ENCODE measurements around the gene GABRG3.
"Not testable (repeated sequence)": the region's sequence is repeated elsewhere in the genome, so short reads cannot be mapped to it uniquely, and the experiment has no call there.

Gene GABRG3

GRCh38 chr15:27358751-27359434 lies 387.9 kb downstream of the GABRG3 start:
- DNase-seq, result peak; percentile 18

GRCh38 chr15:27359586-27359985 lies 388.6 kb downstream of the GABRG3 start:
- no peak for DNase-seq

DNA sequence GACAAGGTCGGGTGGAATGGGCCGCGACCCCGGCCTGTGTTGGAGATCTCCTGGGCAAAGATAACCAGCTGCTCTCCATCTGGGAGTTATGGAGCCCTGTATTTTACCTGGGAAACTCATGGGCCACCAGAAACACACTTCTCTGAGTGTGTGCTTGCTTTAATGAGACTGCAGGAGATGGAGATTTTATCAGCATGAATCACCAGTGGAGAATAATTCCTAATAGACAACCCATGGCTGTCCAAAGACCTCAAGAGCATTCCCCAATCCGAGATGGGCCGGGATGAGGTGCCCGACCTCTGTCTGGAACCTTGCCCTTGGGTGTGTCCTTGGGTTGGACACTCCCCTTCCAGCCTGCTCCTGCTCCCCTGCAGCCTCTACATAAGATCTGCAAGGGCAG lies 389.3 kb downstream of the GABRG3 start:
- no peak for DNase-seq

GRCh38 chr15:27361438-27361837 lies 390.5 kb downstream of the GABRG3 start:
- DNase-seq, result peak; percentile 36

DNA sequence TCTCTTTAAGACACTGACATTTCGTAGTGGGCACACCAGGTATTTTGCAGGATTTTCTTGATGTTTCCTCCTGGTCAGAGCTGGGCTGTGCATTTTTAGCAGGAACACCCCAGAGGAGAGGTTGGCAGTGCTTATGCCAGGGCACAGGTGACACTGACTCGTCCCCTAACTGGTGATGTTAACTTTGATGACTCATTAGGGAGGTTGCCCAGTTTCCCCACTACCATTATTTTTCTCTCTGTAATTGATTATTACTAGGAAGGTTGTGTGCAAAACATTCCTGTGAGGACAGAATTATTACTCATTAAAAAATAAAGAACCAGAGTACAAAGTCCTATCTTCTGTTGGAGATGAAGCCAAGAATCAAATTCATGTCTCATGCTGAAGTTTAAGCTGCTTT lies 394.5 kb downstream of the GABRG3 start:
- no peak for DNase-seq

GRCh38 chr15:27377391-27377790 lies 406.4 kb downstream of the GABRG3 start:
- not testable (repeated sequence) for DNase-seq

GRCh38 chr15:27382361-27383025 lies 411.5 kb downstream of the GABRG3 start:
- DNase-seq, result peak; percentile 94

DNA sequence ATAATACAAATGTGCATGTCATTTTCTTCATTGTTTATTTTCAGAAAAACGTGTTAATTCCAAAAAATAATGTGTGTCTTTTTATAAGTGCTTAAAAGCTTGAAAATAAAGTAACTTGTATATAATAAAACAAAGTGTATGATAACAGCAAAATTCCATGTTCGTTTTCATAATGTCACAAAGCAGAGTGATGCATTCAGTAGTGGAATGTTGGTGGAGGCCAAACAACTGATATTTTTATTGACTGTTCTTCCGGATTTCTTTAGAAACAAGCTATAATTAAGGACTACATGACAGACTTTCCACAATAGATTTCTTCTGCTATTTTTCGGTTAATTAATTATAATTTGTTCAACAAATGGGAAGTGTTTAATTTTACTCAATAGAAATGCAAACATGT lies 412.7 kb downstream of the GABRG3 start:
- peak; percentile 41 for DNase-seq

- no peak for DNase-seq
These were observed 421.2 kb downstream of the GABRG3 start for GRCh38 chr15:27392163-27392562.

DNA sequence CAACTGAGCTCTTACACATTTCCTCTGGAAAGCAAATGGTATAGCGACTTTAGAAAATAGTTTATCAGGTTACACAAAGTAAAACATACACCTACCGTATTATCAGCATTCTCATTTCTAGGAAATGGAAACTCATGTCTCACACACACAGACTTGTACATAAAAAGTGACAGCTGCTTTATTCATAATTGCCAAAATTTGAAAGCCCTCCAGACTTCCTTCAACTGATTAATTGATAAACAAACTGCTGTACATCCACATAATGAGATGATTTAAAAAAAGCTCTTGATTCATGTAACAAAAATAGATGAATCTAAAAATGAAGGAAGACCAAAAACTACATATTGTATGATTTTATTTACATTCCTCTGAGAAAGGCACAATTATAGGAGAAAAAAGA lies 425.5 kb downstream of the GABRG3 start:
- DNase-seq, result peak; percentile 45

DNA sequence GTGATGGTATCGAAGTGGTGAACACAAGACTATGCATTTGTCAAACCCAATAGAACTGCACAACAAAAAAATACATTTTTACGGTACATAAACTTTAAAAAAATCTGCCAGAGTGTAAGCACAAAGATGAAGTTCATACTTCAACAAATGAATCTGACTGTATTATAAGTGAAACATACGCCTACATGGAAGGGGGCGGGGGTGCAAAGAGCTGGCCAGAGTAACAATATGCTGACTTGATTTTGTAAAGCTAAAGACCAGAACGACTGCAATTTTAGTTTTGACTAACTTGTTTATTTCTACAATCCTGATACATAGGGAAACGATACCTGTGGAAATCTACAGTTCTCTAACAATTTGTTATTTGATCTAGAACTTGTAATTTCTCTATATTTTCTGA lies 426.0 kb downstream of the GABRG3 start:
- DNase-seq, result no peak

- DNase-seq, result peak; percentile 90
These were observed 427.7 kb downstream of the GABRG3 start for GRCh38 chr15:27398631-27399161.

DNA sequence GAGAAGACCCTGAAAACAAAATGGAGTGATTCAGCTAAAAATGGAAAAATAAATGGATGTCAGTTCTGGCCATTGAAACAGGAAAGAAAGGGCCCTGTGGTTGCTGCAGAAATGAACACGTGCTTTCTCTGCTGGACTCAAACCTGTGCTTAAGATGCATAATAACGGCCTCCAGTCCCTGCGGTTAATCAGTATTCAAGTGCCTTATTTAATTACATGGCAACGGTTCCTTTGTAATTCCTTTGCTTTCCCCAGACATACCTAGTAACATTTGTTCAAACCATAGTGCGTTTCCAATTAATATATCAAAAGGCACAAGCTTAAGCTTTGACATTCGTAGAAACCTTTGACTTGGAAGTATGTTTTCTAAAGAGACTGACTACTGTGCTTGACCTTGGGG lies 428.3 kb downstream of the GABRG3 start:
- DNase-seq, result peak; percentile 96

DNA sequence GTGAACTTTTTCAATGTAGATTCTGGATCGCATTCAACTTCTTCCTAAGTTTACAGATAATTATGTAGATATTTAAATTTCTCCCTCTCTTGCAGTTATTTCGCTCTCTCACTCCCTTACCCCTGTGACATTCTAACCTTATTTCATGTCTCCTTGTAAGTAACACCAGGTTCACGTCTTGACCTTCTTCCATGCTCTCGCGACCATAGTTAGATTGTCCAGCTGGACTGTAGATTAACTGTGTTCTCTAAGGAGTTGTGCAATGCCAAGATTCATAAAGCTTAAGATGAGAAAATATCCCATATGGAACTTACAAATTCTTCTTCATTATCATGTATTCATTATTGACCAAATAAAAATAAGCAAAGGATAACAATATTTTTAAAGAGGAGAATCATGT lies 430.5 kb downstream of the GABRG3 start:
- no peak for DNase-seq

GRCh38 chr15:27408428-27408827 lies 437.4 kb downstream of the GABRG3 start:
- DNase-seq, result peak; percentile 88

- no peak for DNase-seq
These were observed 440.1 kb downstream of the GABRG3 start for GRCh38 chr15:27410996-27411605.

DNA sequence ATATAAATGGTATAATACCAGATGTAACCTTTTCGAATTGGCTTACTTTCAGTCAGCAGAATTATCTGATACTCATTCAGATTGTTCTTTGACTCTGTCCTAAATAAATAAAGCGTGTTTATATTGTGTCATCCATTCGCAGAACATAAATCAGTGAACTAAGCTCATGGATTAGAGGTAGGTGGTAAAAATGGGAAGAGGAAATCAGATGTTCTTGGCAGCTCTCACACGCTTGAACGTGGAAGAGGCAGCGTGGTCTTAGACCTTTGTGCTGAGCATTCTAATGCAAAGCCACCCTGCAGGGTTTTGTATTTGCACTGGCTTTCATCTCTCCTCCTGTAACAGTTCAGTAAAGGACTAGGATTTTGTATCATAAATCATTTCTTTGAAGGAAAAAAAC lies 441.4 kb downstream of the GABRG3 start:
- peak; percentile 94 for DNase-seq

DNA sequence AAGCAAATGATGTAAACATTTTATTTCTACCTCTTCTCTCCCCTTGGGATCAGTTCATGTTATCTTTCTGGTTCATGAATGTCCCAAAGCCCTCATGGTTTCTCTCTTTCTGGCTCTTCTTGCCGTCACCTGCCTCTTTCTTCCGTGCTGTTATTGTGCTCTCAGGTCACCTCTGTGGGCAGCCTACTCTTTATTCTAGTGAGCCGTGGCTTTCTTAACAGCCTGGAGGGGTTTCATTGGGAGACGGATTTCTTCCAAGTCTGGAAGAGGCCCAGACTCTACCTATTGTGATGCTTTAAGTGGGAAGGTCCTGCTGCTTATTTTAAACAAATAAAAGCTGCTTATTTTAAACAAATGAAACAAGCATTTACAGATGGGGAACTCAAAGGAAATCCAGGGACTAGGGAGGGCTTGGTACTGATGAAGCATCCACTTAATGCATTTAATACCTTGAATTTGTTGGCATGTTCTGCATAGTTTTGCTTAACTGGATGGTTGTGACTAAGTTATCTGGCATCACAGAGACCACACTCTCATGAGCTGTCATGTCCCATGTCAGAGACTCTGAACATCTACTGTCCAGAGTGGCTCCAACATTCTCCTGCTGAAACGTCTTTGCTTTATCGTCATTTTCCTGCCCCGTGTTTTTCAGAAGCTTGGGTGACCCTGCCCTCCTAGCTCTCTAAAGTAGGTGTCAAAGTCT lies 443.3 kb downstream of the GABRG3 start:
- DNase-seq, result peak; percentile 60

GRCh38 chr15:27418726-27419125 lies 447.7 kb downstream of the GABRG3 start:
- peak; percentile 49 for DNase-seq

DNA sequence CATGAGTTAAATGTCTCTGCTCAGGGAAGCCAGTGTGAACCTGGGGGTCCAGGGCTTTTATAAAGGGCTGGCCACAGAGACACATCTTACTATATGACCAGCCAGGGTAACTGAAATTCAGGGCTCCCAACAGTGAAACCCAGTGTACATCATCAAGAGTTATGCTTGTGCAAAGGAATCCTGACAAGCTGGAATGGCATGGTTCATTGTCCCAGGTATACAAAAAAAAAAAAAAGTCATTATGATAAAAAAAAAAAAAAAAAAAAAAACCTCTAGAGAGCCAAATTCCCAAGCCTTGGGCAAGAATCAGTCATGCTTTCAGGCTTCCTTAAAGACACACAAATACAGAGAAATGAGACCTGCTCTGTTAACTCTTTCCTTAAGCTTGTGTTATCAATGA lies 452.0 kb downstream of the GABRG3 start:
- DNase-seq, result no peak

DNA sequence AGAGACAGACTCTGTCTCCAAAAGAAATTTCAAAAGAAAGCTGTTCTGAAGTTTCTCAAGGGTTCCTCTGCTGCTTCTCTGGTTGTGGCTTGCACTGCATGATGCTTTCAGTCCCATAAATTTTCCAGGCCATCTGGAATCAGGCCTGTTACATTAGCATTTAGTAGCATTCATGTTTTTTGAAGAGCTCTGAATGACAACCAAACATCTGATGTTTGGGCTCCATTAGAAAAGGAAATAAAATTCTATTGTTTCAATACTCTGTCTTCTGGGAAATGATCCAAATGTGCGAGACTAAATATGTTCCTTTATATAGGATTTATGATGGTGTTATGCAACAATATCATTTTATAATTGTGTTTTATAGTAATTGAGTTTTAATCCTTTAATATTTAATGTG lies 455.8 kb downstream of the GABRG3 start:
- peak; percentile 89 for DNase-seq

DNA sequence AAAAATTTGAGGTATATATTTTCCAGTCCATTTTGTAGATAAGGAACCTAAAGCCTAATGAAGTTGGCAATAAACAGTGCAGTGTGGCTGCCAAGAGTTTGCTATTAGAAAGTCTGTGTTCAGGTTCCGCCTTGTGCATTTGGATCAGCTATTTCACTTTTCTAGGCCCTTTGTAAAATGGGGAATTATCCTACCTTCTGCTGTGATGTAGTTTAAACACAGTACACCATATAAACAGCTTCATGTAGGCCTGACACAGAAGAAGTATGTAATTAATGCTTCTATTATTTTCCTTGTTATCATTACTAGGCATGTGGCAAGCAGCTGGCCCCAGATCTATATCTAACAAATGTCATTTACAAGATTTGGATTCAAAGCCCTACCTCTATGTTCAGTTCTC lies 456.3 kb downstream of the GABRG3 start:
- peak; percentile 79 for DNase-seq

DNA sequence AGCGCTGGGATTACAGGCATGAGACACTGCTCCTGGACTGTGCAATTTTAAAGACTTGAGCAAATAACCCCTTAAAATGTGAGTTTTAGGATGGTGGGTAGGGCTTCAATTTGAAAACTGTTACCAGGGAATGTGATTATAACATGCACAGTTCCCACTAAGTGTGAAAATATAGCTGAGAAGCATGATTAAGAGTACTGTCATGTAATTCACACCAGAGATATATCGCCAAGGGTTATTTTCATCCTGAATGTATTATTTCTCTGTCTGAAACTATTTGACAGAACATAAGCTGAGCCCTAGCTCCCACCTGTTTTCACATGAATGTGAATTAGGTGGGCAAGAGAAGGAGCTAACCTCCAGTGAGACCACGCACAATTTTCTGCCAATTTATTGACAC lies 457.2 kb downstream of the GABRG3 start:
- DNase-seq, result no peak

Measured in NCI-H69 (cell line).